Measurements from ENCODE around the gene SMIM38. TPM values are rescaled to one million over a fixed set of nuclear protein-coding genes. Genes with fewer than 3 reads are reported as not detected.
A peak's percentile ranks its signal among the peaks of the same experiment; 100 is the strongest.

Gene SMIM38
- total RNA-seq, 2 donors from 2014 or later: 8.9 to 15.6 TPM

DNA sequence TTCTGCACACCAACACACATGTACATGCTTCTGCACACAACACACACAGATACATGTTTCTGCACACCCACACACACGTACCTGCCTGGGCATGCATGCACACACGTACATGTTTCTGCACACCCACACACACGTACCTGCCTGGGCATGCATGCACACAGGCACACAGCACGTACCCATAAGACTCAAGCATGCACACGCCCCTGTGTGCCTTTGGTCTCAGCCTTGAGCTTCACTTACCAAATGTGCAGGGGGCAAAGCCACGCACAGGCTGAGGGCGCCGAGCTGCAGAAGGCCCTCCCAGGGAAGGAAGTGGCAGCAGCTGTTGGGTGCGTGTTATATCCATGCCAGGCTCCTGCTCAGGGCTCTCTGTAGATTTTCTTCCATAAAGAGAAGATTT is 34.7 kb upstream of the SMIM38 start:
- H3K9me3 ChIP-seq: no peaks in the 10 kb centered on the region
- intact Hi-C loops (cut with DNase I): no loop called here
- H3K4me3 ChIP-seq: no peak overlapping the region
- DNase-seq (peak in 1 of 4 donors; percentile 9), ATAC-seq (no peak)
- peak overlapping the region in 1 of 4 donors; percentile 80 for H3K27ac ChIP-seq
- no peaks in the 10 kb centered on the region for H3K27me3 ChIP-seq
- WGBS, 2 donors: 77 to 81% methylated on average over 6 to 9 of the region's 9 CpGs
- H3K4me1 ChIP-seq: peaks cover 29% of the 10 kb centered on the region
- no peak for TF ChIP-seq POLR2A (IDR thresholded peaks at IDR 0.05)
- TF ChIP-seq, protein P1, sequence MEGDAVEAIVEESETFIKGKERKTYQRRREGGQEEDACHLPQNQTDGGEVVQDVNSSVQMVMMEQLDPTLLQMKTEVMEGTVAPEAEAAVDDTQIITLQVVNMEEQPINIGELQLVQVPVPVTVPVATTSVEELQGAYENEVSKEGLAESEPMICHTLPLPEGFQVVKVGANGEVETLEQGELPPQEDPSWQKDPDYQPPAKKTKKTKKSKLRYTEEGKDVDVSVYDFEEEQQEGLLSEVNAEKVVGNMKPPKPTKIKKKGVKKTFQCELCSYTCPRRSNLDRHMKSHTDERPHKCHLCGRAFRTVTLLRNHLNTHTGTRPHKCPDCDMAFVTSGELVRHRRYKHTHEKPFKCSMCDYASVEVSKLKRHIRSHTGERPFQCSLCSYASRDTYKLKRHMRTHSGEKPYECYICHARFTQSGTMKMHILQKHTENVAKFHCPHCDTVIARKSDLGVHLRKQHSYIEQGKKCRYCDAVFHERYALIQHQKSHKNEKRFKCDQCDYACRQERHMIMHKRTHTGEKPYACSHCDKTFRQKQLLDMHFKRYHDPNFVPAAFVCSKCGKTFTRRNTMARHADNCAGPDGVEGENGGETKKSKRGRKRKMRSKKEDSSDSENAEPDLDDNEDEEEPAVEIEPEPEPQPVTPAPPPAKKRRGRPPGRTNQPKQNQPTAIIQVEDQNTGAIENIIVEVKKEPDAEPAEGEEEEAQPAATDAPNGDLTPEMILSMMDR (IDR thresholded peaks at IDR 0.05): no peak
- H3K36me3 ChIP-seq (replicated peaks in 1 of 2; ENCODE audit: insufficient read depth in 1 of 2, low read depth in 2 of 2): no peaks in the 10 kb centered on the region

DNA sequence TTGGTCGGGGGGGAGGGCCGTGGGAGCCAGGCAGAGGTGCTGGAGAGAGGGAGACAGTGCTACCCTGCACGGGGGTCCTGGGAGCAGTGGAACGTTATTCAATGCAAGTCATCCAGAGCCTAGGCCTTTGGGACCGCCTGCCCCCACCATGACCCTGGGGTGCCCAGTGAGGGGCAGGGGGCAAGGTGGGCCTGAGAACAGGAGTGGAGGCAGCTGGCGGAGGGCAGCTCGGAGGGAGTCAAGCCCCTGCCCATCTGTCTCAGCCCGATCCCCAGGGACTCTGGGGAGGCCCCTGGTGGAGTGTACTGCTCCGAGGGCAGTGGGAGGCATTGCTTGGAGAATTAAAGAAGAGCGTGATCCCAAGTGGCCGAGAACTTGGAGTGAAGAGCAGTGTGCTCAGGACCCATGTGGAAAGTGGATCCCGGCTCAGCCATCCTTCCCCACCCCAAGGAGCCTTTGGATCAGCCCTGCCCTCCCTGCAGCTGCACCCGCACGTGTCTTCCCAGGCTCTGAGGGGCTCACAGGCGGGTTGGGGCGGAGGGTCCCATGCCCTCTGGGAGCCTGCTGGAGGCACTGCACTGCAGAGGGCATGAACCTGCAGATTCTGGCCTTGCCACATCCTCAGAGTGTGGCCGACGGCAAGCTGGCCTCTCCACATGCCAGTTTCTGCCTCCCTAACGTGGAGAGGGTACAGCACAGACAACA is 34.0 kb upstream of the SMIM38 start:
- Histone ChIP-seq H3K9me3 (no peaks in the 10 kb centered on the region), H3K4me3 (no peak overlapping the region), H3K27me3 (no peaks in the 10 kb centered on the region), H3K27ac (peak overlapping the region in 3 of 4 donors; percentile 80), H3K36me3 (replicated peaks in 1 of 2; ENCODE audit: insufficient read depth in 1 of 2, low read depth in 2 of 2) (no peaks in the 10 kb centered on the region), H3K4me1 (peaks cover 34% of the 10 kb centered on the region)
- 83 to 85% methylated on average over 15 to 19 of the region's 19 CpGs for WGBS, 2 donors
- DNase-seq (peak in 1 of 4 donors; percentile 9), ATAC-seq (no peak)
- intact Hi-C loops (cut with DNase I): no loop called here
- TF ChIP-seq, protein P1 (IDR thresholded peaks at IDR 0.05): no peak
- TF ChIP-seq POLR2A (IDR thresholded peaks at IDR 0.05): no peak

DNA sequence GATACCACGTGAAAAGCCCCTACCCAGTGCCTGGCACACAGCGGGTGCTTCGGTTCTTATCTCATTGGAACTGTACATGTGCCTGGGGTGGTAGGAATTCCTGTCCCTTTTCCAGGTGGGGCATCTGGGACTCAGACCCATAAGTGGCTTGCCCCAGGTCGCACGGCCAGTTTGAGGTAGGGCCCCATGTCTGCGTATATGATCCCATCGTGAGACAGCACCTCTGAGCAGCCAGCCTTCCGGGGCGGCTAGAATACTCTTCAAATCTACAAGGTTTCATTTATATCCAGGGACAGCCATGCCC is 33.5 kb upstream of the SMIM38 start:
- Histone ChIP-seq H3K27me3 (no peaks in the 10 kb centered on the region), H3K9me3 (no peaks in the 10 kb centered on the region), H3K27ac (peak overlapping the region; percentile 62 to 80 (median 80)), H3K4me1 (peaks cover 35% of the 10 kb centered on the region), H3K36me3 (replicated peaks in 1 of 2; ENCODE audit: insufficient read depth in 1 of 2, low read depth in 2 of 2) (no peaks in the 10 kb centered on the region), H3K4me3 (no peak overlapping the region)
- TF ChIP-seq POLR2A (IDR thresholded peaks at IDR 0.05): no peak
- TF ChIP-seq, protein P1 (IDR thresholded peaks at IDR 0.05): no peak
- ATAC-seq (no peak), DNase-seq (no peak)
- intact Hi-C loops (cut with DNase I): no loop called here
- WGBS, 2 donors: 66 to 67% methylated on average over 3 to 9 of the region's 9 CpGs

DNA sequence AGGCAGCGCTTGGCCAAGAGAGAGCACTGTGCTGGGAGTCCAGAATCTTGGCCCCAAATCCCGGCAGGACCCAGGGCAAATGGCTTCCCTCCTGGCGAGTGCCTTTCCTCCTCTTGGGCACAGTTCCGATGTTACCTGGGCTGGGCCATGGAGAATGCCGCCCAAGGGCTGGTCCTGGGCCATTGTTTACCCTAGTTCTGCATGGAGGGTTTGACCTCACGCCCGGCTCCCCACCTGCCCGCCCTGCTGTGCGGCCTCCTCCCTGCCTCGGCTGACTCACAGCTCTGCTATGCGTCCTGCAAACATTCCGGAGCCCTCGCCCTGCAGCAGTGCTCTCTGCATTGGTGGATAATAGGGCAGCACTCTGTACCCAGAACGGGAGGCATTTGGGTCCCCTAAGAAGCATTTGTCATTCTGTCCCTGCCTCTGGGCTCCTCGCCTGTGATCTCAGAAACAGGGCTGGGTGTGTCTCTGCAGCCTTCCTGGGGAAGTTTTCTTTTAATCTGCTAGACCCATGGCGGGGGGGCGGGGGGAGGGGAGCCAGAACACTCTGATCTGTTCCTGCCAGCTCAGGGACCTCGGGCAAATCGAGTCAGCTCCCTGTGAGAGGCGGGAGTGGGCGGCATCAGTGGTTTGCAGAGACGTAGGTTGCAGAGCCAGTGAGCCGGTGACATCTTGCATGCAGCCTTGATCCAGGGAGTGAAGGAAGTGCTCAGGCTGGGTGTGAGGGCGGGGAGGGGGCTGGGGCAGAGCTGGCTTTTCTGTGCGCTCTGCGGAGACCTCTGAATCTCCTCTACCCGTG is 32.9 kb upstream of the SMIM38 start:
- Histone ChIP-seq H3K27me3 (no peaks in the 10 kb centered on the region), H3K9me3 (no peaks in the 10 kb centered on the region), H3K36me3 (replicated peaks in 1 of 2; ENCODE audit: insufficient read depth in 1 of 2, low read depth in 2 of 2) (no peaks in the 10 kb centered on the region), H3K27ac (peak overlapping the region; percentile 62 to 80 (median 80)), H3K4me3 (no peak overlapping the region), H3K4me1 (peaks cover 35% of the 10 kb centered on the region)
- peak in 1 of 3 donors; percentile 6 for TF ChIP-seq POLR2A (IDR thresholded peaks at IDR 0.05)
- TF ChIP-seq, protein P1 (IDR thresholded peaks at IDR 0.05): peak in 1 of 7 experiments; percentile 5
- ATAC-seq (peak; percentile 93), DNase-seq (peak; percentile 80 to 94 (median 86))
- intact Hi-C loops (cut with DNase I): no loop called here
- WGBS, 2 donors: 14 to 16% methylated on average over 12 to 27 of the region's 27 CpGs

Data from body of pancreas (tissue), 4 donors.